ENCODE results near the gene PRPF19. TPM values are rescaled to one million over a fixed set of nuclear protein-coding genes. Genes with fewer than 3 reads are reported as not detected.

PRPF19 gene
- total and polyA plus RNA-seq, 2 of the 8 experiments (the other 6 are each of a cell fraction or from before 2014, with no cell fraction given) = 107 to 141 TPM

DNA sequence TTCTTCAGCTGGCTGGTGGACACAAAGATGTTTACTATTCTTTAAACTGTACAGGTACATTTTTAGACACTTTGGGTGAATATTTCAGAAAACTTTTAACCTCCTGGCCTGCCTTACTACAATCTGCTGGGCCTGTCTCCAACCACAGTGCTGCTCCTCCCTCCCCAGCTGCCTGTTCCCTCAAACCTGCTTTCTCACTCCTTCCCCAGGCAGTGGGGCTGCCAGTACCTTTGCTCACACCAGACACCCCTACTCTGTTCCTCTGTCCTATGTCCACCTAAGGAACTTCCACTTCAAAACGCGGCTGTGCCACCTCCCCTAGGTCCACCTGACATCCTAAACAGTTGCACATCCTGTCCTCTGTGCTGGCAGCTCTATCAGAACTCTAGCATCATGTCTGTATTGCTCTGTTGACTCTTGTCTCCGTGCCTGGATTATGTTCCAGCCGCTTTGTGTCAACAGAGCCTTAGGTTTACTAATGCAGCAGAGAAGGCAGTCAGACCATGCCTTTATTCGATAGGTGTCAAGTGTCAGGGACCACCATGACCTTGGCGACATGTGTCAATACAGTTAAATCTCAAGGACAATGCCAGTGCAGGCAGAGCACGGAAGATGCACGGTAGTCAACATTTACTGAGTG lies 25.6 kb downstream of the PRPF19 start:
- Histone ChIP-seq H3K4ac (replicated peaks; ENCODE audit: insufficient read length, low read depth, low read length) (no peak overlapping the region), H3K27ac (ENCODE audit: low read depth, low read length) (no peak overlapping the region), H3K79me1 (ENCODE audit: low read depth, low read length) (no peaks in the 10 kb centered on the region), H2BK5ac (ENCODE audit: low read depth, low read length) (no peak overlapping the region), H3K36me3 (ENCODE audit: control insufficient read depth in 2 of 4, insufficient read depth in 4 of 4, low read length in 3 of 4) (peaks cover 0 to 5% (median 0%) of the 10 kb centered on the region in 4 experiments; a peak in 2 of 8 replicates), H3K4me1 (replicated peaks in 1 of 4; ENCODE audit: control insufficient read depth in 3 of 4, insufficient read depth in 4 of 4, low read length in 3 of 4) (no peaks in the 10 kb centered on the region), H3K27me3 (replicated peaks in 1 of 4; ENCODE audit: control insufficient read depth in 3 of 4, extremely low read depth in 1 of 4, insufficient read depth in 3 of 4, low read length in 3 of 4) (no peaks in the 10 kb centered on the region), H4K20me1 (replicated peaks in 1 of 2; ENCODE audit: control insufficient read depth in 1 of 2, insufficient read depth in 2 of 2, low read length in 2 of 2) (no peaks in the 10 kb centered on the region), H3K23me2 (ENCODE audit: low read depth, low read length) (no peaks in the 10 kb centered on the region), H4K5ac (ENCODE audit: insufficient read length, low read depth, low read length) (no peak overlapping the region), H2AK5ac (ENCODE audit: low read depth, low read length) (no peak overlapping the region), H2AFZ (ENCODE audit: low read length) (no peak overlapping the region), H3K9ac (replicated peaks in 1 of 4; ENCODE audit: extremely low read depth in 1 of 4, low read depth in 3 of 4, low read length in 3 of 4) (no peak overlapping the region), H3K23ac (ENCODE audit: insufficient read length) (no peak overlapping the region), H3K79me2 (ENCODE audit: control insufficient read depth in 1 of 2, insufficient read depth in 2 of 2, low read length in 2 of 2) (no peaks in the 10 kb centered on the region), H3K4me2 (ENCODE audit: insufficient read depth in 1 of 2, low read depth in 2 of 2, low read length in 2 of 2) (no peak overlapping the region), H3K9me3 (ENCODE audit: insufficient read depth in 2 of 2, low read depth in 1 of 2, low read length in 1 of 2) (no peaks in the 10 kb centered on the region), H2BK120ac (replicated peaks; ENCODE audit: low read depth, low read length) (no peak overlapping the region), H4K8ac (ENCODE audit: extremely low read depth, insufficient read depth, low read length) (no peak overlapping the region), H4K91ac (replicated peaks; ENCODE audit: insufficient read length, low read length) (no peak overlapping the region), H3K14ac (ENCODE audit: insufficient read length) (no peak overlapping the region), H3K18ac (ENCODE audit: extremely low read depth, low read length) (no peak overlapping the region), H3K56ac (replicated peaks; ENCODE audit: insufficient read length, low read depth, low read length) (no peak overlapping the region), H2BK15ac (ENCODE audit: low read length) (no peak overlapping the region), H2BK12ac (ENCODE audit: low read depth, low read length) (no peak overlapping the region), H3K4me3 (ENCODE audit: extremely low read depth in 1 of 4, insufficient read depth in 2 of 4, low read depth in 3 of 4, low read length in 4 of 4) (no peak overlapping the region), H2BK20ac (ENCODE audit: low read length) (no peak overlapping the region)
- FAIRE-seq (no peak), DNase-seq (ENCODE audit: low read depth in 1 of 2, low spot score in 2 of 2) (no peak)
- ChIA-PET POLR2A (ENCODE audit: partially characterized antibody) (interaction anchor here (0.9 to 1.5 kb wide), 4 partner anchors 8 to 13 kb away, joined by 3 to 4 read pairs (median 3); partner anchors contain the start of gene ZP1), CTCF (ENCODE audit: partially characterized antibody) (interaction anchor here (1.2 to 3.9 kb wide), 3 partner anchors 8 to 49 kb away, joined by 3 to 22 read pairs (median 3); no protein-coding TSS in a partner anchor)
- TF ChIP-seq SIRT6 (IDR thresholded peaks at IDR 0.05; ENCODE audit: low read length) (no peak), FOSL1 (IDR thresholded peaks at IDR 0.05; ENCODE audit: insufficient read depth, low read depth, low read length) (no peak), SP1 (IDR thresholded peaks at IDR 0.05; ENCODE audit: low read depth, low read length) (no peak), CEBPB (IDR thresholded peaks at IDR 0.05; ENCODE audit: low read depth, low read length) (no peak), HDAC2 (IDR thresholded peaks at IDR 0.05; ENCODE audit: borderline replicate concordance in 1 of 2, low read depth in 2 of 2, low read length in 2 of 2) (no peak), SP4 (IDR thresholded peaks at IDR 0.05; ENCODE audit: low read length) (no peak)
- TF ChIP-seq, protein P1, sequence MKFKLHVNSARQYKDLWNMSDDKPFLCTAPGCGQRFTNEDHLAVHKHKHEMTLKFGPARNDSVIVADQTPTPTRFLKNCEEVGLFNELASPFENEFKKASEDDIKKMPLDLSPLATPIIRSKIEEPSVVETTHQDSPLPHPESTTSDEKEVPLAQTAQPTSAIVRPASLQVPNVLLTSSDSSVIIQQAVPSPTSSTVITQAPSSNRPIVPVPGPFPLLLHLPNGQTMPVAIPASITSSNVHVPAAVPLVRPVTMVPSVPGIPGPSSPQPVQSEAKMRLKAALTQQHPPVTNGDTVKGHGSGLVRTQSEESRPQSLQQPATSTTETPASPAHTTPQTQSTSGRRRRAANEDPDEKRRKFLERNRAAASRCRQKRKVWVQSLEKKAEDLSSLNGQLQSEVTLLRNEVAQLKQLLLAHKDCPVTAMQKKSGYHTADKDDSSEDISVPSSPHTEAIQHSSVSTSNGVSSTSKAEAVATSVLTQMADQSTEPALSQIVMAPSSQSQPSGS (IDR thresholded peaks at IDR 0.05; ENCODE audit: low read length) = no peak
- TF ChIP-seq, protein P2, sequence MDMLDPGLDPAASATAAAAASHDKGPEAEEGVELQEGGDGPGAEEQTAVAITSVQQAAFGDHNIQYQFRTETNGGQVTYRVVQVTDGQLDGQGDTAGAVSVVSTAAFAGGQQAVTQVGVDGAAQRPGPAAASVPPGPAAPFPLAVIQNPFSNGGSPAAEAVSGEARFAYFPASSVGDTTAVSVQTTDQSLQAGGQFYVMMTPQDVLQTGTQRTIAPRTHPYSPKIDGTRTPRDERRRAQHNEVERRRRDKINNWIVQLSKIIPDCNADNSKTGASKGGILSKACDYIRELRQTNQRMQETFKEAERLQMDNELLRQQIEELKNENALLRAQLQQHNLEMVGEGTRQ (IDR thresholded peaks at IDR 0.05; ENCODE audit: low read length) = no peak
- 89% methylated on average over 8 of the region's 8 CpGs; no CpG with 5 or more reads in 1 of the 2 experiments for WGBS, 2 experiments (ENCODE audit: extremely low coverage in 1 of 2, insufficient coverage in 1 of 2, insufficient read length in 1 of 2, insufficient replicate concordance in 2 of 2, low coverage in 1 of 2, low lambda C conversion rate in 2 of 2, missing lambda C conversion rate in 1 of 2)
